Measurements from ENCODE around the gene TRIP12.
A peak's percentile ranks its signal among the peaks of the same experiment; 100 is the strongest.

TRIP12 gene

GRCh38 chr2:229715895-229716507 lies 205.8 kb downstream of the TRIP12 start:
- Histone ChIP-seq H3K9me3 (ENCODE audit: control extremely low read depth in 1 of 5, control insufficient read depth in 4 of 5, insufficient read depth in 2 of 5, low read depth in 1 of 5, low read length in 4 of 5) (peaks cover 0 to 9% (median 0%) of the 10 kb centered on the region in 5 experiments), H3K36me3 (ENCODE audit: control insufficient read depth in 4 of 4, insufficient read depth in 4 of 4, low read length in 3 of 4) (no peaks in the 10 kb centered on the region), H3K4me3 (ENCODE audit: control insufficient read depth in 1 of 7, extremely low read depth in 1 of 7, insufficient read depth in 4 of 7, low read depth in 2 of 7, low read length in 6 of 7) (no peak overlapping the region), H3K27ac (ENCODE audit: insufficient read depth in 1 of 2, low read depth in 1 of 2, low read length in 2 of 2, poor library complexity in 1 of 2, severe bottlenecking in 2 of 2) (no peak overlapping the region), H3K4me1 (ENCODE audit: control extremely low read depth in 1 of 4, control insufficient read depth in 4 of 4, insufficient read depth in 4 of 4, low read length in 3 of 4) (peaks cover 0 to 23% (median 21%) of the 10 kb centered on the region in 4 experiments), H3K27me3 (replicated peaks in 2 of 5; ENCODE audit: control insufficient read depth in 4 of 5, insufficient read depth in 5 of 5, low read length in 4 of 5) (peaks cover 25 to 89% (median 40%) of the 10 kb centered on the region in 5 experiments)
- peak; percentile 42 to 63 (median 56) for DNase-seq
- ChIA-PET POLR2A (no interaction called here), CTCF (interaction anchor here (0.6 to 0.9 kb wide), 3 partner anchors 9 to 11 kb away, joined by 3 read pairs; no protein-coding TSS in a partner anchor)
- WGBS (ENCODE audit: insufficient coverage), result 14% methylated on average over 3 of the region's 4 CpGs

GRCh38 chr2:229714736-229715541 lies 206.9 kb downstream of the TRIP12 start:
- H3K36me3 ChIP-seq (ENCODE audit: control insufficient read depth in 4 of 4, insufficient read depth in 4 of 4, low read length in 3 of 4), result no peaks in the 10 kb centered on the region
- H3K27me3 ChIP-seq (replicated peaks in 2 of 5; ENCODE audit: control insufficient read depth in 4 of 5, insufficient read depth in 5 of 5, low read length in 4 of 5), result peaks cover 26 to 92% (median 44%) of the 10 kb centered on the region in 5 experiments
- H3K4me1 ChIP-seq (ENCODE audit: control extremely low read depth in 1 of 4, control insufficient read depth in 4 of 4, insufficient read depth in 4 of 4, low read length in 3 of 4), result peaks cover 0 to 23% (median 21%) of the 10 kb centered on the region in 4 experiments
- peaks cover 0 to 9% (median 0%) of the 10 kb centered on the region in 5 experiments for H3K9me3 ChIP-seq (ENCODE audit: control extremely low read depth in 1 of 5, control insufficient read depth in 4 of 5, insufficient read depth in 2 of 5, low read depth in 1 of 5, low read length in 4 of 5)
- H3K27ac ChIP-seq (ENCODE audit: insufficient read depth in 1 of 2, low read depth in 1 of 2, low read length in 2 of 2, poor library complexity in 1 of 2, severe bottlenecking in 2 of 2), result no peak overlapping the region
- POLR2A ChIA-PET, result no interaction called here
- H3K4me3 ChIP-seq (ENCODE audit: control insufficient read depth in 1 of 7, extremely low read depth in 1 of 7, insufficient read depth in 4 of 7, low read depth in 2 of 7, low read length in 6 of 7), result peak overlapping the region in 6 of 7 experiments; percentile 31 to 70 (median 58)
- CTCF ChIA-PET, result no interaction called here
- DNase-seq, result peak in 2 of 3 donors; percentile 58 to 62
- WGBS (ENCODE audit: insufficient coverage), result under 1% methylated on average over 57 of the region's 60 CpGs

DNA sequence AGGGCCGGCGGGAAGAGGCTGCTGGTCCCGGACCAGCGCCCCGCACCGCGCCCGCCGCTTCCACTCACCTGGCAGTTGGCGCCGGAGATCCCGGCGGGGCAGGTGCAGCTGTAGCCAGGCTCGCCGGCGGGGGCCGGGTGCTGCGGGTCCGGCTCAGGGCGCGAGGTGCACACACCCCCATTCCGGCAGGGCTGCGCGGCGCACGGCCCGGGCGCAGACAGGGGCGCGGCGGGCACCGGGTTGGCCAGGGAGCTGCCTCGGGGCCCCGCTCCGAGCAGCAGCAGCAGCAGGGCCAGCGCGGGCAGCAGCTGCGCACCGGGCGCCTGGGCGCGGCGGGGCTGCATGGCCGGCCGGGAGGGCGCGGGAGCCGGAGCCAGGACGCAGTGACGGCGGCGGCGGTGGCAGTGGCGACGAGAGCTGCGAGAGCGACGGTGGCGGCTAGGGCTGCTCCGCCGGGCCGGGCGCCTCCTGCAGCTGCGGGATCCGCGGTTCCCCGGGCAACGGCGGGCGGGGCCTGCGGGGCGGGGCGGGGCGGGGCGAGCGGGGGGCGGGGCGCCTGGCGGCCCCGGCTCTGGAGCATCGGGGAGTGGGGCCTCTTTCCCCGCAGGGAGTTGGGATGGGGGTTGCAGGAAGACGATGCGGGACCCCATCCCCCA lies 207.6 kb downstream of the TRIP12 start, which contains the start of gene DNER:
TSS of gene DNER (minus strand) at position 476 of the 656 bp plus-strand sequence. CDS start at position 344, 132 bp downstream.
- peak in 2 of 3 donors; percentile 53 to 65 for DNase-seq
- no peaks in the 10 kb centered on the region for H3K36me3 ChIP-seq (ENCODE audit: control insufficient read depth in 4 of 4, insufficient read depth in 4 of 4, low read length in 3 of 4)
- H3K4me3 ChIP-seq (ENCODE audit: control insufficient read depth in 1 of 7, extremely low read depth in 1 of 7, insufficient read depth in 4 of 7, low read depth in 2 of 7, low read length in 6 of 7), result peak within 1 kb of the TSS; percentile 3 to 70 (median 53)
- ChIA-PET POLR2A (no interaction called here), CTCF (no interaction called here)
- WGBS (ENCODE audit: insufficient coverage), result under 1% methylated on average over 56 of the region's 84 CpGs
- peaks cover 0 to 23% (median 21%) of the 10 kb centered on the region in 4 experiments for H3K4me1 ChIP-seq (ENCODE audit: control extremely low read depth in 1 of 4, control insufficient read depth in 4 of 4, insufficient read depth in 4 of 4, low read length in 3 of 4)
- H3K27ac ChIP-seq (ENCODE audit: insufficient read depth in 1 of 2, low read depth in 1 of 2, low read length in 2 of 2, poor library complexity in 1 of 2, severe bottlenecking in 2 of 2), result no peak within 1 kb of the TSS
- H3K9me3 ChIP-seq (ENCODE audit: control extremely low read depth in 1 of 5, control insufficient read depth in 4 of 5, insufficient read depth in 2 of 5, low read depth in 1 of 5, low read length in 4 of 5), result peaks cover 0 to 9% (median 0%) of the 10 kb centered on the region in 5 experiments
- peaks cover 29 to 94% (median 44%) of the 10 kb centered on the region in 5 experiments for H3K27me3 ChIP-seq (replicated peaks in 2 of 5; ENCODE audit: control insufficient read depth in 4 of 5, insufficient read depth in 5 of 5, low read length in 4 of 5)

Data from common myeloid progenitor, CD34-positive (primary cell).